HUES6 (cell line): ENCODE results near the gene YLPM1.

Source experiments
- H3K27ac ChIP-seq: 2 replicates; pipeline ENCODE4 v1.7.0; 2013; ENCODE audit warnings: low read depth, mild to moderate bottlenecking, low read length, inconsistent platforms
- H3K27me3 ChIP-seq: 2 replicates; pipeline ENCODE4 v1.6.1; 2013; ENCODE audit warnings: low read length; ENCODE audit not compliant: control insufficient read depth, insufficient read depth
- H3K36me3 ChIP-seq: 2 replicates; pipeline ENCODE4 v1.6.1; 2013; ENCODE audit warnings: low read length; ENCODE audit not compliant: control insufficient read depth, insufficient read depth
- H3K4me1 ChIP-seq: 2 replicates; pipeline ENCODE4 v1.6.1; 2013; ENCODE audit warnings: low read length; ENCODE audit not compliant: control insufficient read depth, insufficient read depth
- H3K4me3 ChIP-seq: 2 replicates; pipeline ENCODE4 v1.5.1; 2013; ENCODE audit warnings: low read depth, low read length
- H3K9ac ChIP-seq: one replicate; pipeline ENCODE4 v1.6.1; 2013; ENCODE audit warnings: mild to moderate bottlenecking, low read length
- H3K9me3 ChIP-seq: 2 replicates; pipeline ENCODE4 v1.6.1; 2013; ENCODE audit warnings: low read depth, low read length; ENCODE audit not compliant: control insufficient read depth, insufficient read depth

The YLPM1 gene

DNA sequence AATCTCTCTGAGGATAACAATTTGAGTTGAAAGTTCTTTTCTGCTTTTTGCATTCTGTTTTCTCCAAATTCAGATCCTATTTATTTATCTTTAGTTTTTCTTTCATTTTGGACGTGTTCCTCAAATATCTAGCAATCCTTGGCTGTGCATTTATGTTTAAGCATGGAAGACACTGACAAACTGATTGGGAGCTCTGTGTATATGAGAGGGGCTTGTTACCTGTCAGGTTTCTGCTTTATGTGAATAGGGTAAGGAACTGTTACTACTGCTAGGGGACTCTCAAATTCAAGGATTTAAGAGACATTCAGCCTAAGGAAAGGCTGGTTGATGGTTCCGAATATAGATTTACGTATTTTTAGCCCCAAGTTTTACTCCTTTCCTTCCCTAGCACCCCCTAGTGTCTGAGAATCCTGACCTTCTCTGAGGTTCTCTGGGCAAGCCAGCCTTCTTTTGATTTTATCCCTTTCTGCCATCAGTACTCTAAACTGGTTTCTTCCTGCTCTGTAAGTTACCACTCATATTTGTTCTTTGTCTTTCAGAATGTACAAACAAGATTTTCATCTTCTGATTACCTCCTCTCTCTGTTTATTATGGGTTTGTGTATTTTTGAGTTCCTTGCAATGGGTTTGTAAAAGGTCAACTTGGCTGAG is 30.5 kb downstream of the YLPM1 start:
- peaks cover 17% of the 10 kb centered on the region for H3K4me1 ChIP-seq
- no peaks in the 10 kb centered on the region for H3K27me3 ChIP-seq
- H3K36me3 ChIP-seq = peaks cover 33% of the 10 kb centered on the region
- no peaks in the 10 kb centered on the region; the same call in 1 of the 2 replicates for H3K9me3 ChIP-seq
- no peak overlapping the region for H3K9ac ChIP-seq
- no peak overlapping the region for H3K4me3 ChIP-seq
- H3K27ac ChIP-seq = peak overlapping the region; percentile 5; the same call in 1 of the 2 replicates

- Histone ChIP-seq H3K9me3 (no peaks in the 10 kb centered on the region), H3K27ac (no peak overlapping the region), H3K4me1 (peaks cover 17% of the 10 kb centered on the region), H3K36me3 (peaks cover 43% of the 10 kb centered on the region), H3K4me3 (no peak overlapping the region), H3K9ac (no peak overlapping the region), H3K27me3 (no peaks in the 10 kb centered on the region)
Measured at GRCh38 chr14:74794947-74795346, 31.8 kb downstream of the YLPM1 start.

GRCh38 chr14:74799765-74800164 is 36.6 kb downstream of the YLPM1 start:
- Histone ChIP-seq H3K4me3 (no peak overlapping the region), H3K4me1 (no peaks in the 10 kb centered on the region), H3K27ac (no peak overlapping the region), H3K36me3 (peaks cover 74% of the 10 kb centered on the region), H3K27me3 (no peaks in the 10 kb centered on the region), H3K9ac (no peak overlapping the region), H3K9me3 (no peaks in the 10 kb centered on the region)

- Histone ChIP-seq H3K27me3 (no peaks in the 10 kb centered on the region), H3K4me1 (no peaks in the 10 kb centered on the region), H3K9me3 (no peaks in the 10 kb centered on the region), H3K4me3 (no peak overlapping the region), H3K27ac (no peak overlapping the region), H3K9ac (no peak overlapping the region), H3K36me3 (peaks cover 74% of the 10 kb centered on the region)
Measured at GRCh38 chr14:74800780-74801179, 37.7 kb downstream of the YLPM1 start.

DNA sequence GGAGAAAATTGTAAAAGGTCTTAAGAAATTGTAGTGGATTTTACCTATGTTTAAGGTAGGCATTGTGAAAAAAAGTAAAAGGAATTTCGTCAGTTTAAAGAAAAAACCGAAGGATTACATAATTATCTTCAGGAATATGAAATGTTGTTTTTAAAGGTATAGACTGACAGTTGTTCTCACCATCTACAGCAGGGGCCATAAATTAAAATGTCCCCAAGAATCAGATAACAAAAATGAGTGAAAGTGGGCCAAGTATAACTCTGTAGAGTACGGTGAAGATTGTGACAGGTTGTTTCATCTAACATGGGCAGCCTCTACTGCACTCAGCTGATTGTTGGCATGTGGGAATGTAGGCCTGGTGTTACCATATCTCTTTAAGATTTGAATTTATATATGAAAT is 38.3 kb downstream of the YLPM1 start:
- H3K27me3 ChIP-seq = no peaks in the 10 kb centered on the region
- no peak overlapping the region for H3K9ac ChIP-seq
- H3K9me3 ChIP-seq = no peaks in the 10 kb centered on the region
- H3K36me3 ChIP-seq = peaks cover 68% of the 10 kb centered on the region
- no peak overlapping the region for H3K4me3 ChIP-seq
- H3K4me1 ChIP-seq = no peaks in the 10 kb centered on the region
- H3K27ac ChIP-seq = no peak overlapping the region

DNA sequence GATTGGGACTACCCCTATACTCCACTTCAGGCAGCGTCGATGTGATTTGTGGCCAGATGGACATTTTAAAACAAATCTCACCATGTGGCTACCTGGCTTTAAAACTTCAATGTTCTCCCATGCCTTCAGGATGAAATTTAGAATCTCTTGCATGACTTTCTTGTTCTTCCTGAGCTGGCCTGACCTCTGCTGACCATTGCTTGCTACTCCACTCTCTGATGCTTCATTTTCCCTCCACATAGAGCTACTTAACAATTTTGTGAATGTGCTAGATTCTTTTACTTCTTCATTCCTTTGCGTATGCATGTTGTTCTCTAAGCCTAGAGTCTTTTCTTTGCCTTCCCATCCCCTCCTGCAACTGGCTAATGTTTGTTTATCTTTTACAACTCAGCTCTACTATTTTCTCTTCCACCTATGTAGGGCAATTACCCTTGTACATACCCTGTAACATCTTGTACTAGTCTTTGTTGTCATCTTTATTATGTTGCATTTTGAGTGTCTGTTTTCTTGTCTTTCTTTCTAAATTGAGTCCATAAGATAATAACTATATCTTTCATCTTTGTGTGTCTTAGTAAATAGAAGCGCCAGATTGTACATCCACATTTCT is 41.2 kb downstream of the YLPM1 start:
- Histone ChIP-seq H3K27ac (no peak overlapping the region), H3K9me3 (no peaks in the 10 kb centered on the region), H3K4me3 (no peak overlapping the region), H3K4me1 (no peaks in the 10 kb centered on the region), H3K36me3 (peaks cover 60% of the 10 kb centered on the region), H3K9ac (no peak overlapping the region), H3K27me3 (no peaks in the 10 kb centered on the region)

- Histone ChIP-seq H3K36me3 (peaks cover 72% of the 10 kb centered on the region), H3K4me1 (no peaks in the 10 kb centered on the region), H3K27ac (no peak overlapping the region), H3K4me3 (no peak overlapping the region), H3K9ac (no peak overlapping the region), H3K27me3 (no peaks in the 10 kb centered on the region), H3K9me3 (no peaks in the 10 kb centered on the region)
Measured at GRCh38 chr14:74807853-74808545, 44.9 kb downstream of the YLPM1 start.

DNA sequence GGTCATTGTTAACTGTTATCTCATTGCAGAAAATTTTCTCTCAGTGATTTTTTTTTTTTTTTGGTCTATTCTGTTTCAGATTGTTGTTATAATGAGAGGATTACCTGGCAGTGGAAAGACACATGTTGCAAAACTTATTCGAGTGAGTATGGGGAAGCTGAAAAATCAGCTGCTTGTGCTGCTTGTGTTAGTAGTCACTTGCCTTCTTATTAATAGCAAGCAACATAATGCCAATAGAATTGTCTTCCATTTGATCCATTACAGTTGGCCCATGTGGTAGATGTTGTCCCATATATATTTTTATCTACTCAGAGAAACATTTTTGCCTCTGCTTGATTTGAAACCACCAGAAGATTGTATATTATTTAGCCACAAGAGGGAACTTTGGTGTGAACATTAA is 53.0 kb downstream of the YLPM1 start:
- Histone ChIP-seq H3K4me1 (no peaks in the 10 kb centered on the region), H3K27me3 (no peaks in the 10 kb centered on the region), H3K27ac (no peak overlapping the region), H3K9ac (no peak overlapping the region), H3K9me3 (no peaks in the 10 kb centered on the region), H3K36me3 (peaks cover 93% of the 10 kb centered on the region), H3K4me3 (no peak overlapping the region)

GRCh38 chr14:74820288-74820687 is 57.2 kb downstream of the YLPM1 start:
- no peaks in the 10 kb centered on the region for H3K27me3 ChIP-seq
- H3K9me3 ChIP-seq = no peaks in the 10 kb centered on the region
- H3K4me3 ChIP-seq = no peak overlapping the region
- no peaks in the 10 kb centered on the region for H3K4me1 ChIP-seq
- H3K27ac ChIP-seq = no peak overlapping the region
- no peak overlapping the region for H3K9ac ChIP-seq
- peaks cover 80% of the 10 kb centered on the region for H3K36me3 ChIP-seq

DNA sequence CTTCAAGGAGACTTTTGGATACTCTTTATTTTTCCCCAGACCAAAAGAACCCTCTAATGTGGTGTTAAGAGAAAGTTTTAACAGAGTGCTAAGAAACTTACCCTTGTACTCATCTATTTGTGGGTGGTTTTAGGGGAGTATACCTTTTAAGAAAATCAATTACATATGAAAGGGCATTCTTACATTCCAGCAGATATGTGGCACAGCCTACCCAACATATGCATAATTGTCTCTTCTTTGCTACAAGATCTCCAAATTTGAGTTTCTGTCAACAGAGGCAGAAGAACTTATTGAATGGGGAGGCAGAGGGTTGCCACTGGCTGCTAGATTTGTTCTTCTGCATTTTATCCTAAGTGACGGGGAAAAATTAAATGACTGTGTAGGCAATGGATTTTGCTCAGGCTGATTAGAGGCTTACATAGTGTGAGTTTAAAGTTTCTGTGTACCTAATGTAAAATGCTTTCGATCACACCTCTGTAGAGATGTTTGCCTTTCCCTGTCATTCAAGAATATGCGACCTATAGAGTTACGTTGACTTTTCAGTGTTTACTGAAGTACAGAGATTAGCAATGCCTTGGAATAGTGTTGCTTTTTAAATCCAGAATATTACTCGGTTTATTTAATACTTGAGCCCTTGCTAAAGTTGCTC is 58.3 kb downstream of the YLPM1 start:
- peaks cover 71% of the 10 kb centered on the region for H3K36me3 ChIP-seq

GRCh38 chr14:74824997-74825396 is 61.9 kb downstream of the YLPM1 start:
- no peak overlapping the region for H3K27ac ChIP-seq
- no peaks in the 10 kb centered on the region for H3K9me3 ChIP-seq
- no peaks in the 10 kb centered on the region for H3K4me1 ChIP-seq
- no peak overlapping the region for H3K4me3 ChIP-seq
- H3K36me3 ChIP-seq = peaks cover 64% of the 10 kb centered on the region
- no peaks in the 10 kb centered on the region for H3K27me3 ChIP-seq
- H3K9ac ChIP-seq = no peak overlapping the region

More for the DNA sequence above, 58.3 kb downstream of the YLPM1 start:
- H3K4me1 ChIP-seq = no peaks in the 10 kb centered on the region
- H3K4me3 ChIP-seq = no peak overlapping the region
- no peaks in the 10 kb centered on the region for H3K9me3 ChIP-seq
- no peaks in the 10 kb centered on the region for H3K27me3 ChIP-seq
- no peak overlapping the region for H3K9ac ChIP-seq
- H3K27ac ChIP-seq = no peak overlapping the region
